CD4-positive, CD25-positive, alpha-beta regulatory T cell (primary cell): Measurements from ENCODE around the gene KCNQ2. TPM values are rescaled to one million over a fixed set of nuclear protein-coding genes. Genes with fewer than 3 reads are reported as not detected.

Experiments used
- ATAC-seq, 2 donors: fragments of 150-1000 bp; cut with Tn5 transposase; one replicate each; pipeline ENCODE4 v1.10.0; 2021; ENCODE audit warnings: low read depth in 2 of 2, moderate number of reproducible peaks in 2 of 2, moderate library complexity in 1 of 2
- DNase-seq, 3 donors: peaks; one replicate each; pipeline versions ENCODE4 v3.0.0 to v3.0.0-alpha.2; 2012 to 2022; ENCODE audit warnings: mixed read lengths in 1 of 3
- H3K27ac ChIP-seq: one replicate; pipeline ENCODE4 v1.7.0; 2013; ENCODE audit warnings: mild to moderate bottlenecking, low read length; ENCODE audit not compliant: insufficient read depth, poor library complexity, severe bottlenecking
- H3K27me3 ChIP-seq: one replicate; pipeline ENCODE4 v1.7.0; 2013; ENCODE audit warnings: low read length; ENCODE audit not compliant: control insufficient read depth, insufficient read depth
- H3K36me3 ChIP-seq: one replicate; pipeline ENCODE4 v1.7.0; 2013; ENCODE audit warnings: mild to moderate bottlenecking, low read length, moderate library complexity; ENCODE audit not compliant: control insufficient read depth, insufficient read depth
- H3K4me1 ChIP-seq: 2 replicates; pipeline ENCODE4 v1.7.0; 2013; ENCODE audit warnings: mild to moderate bottlenecking, low read length; ENCODE audit not compliant: insufficient read depth, control insufficient read depth, poor library complexity, severe bottlenecking
- H3K4me3 ChIP-seq: one replicate; pipeline ENCODE4 v1.7.0; 2013; ENCODE audit warnings: low read depth, mild to moderate bottlenecking, low read length, moderate library complexity
- H3K9me3 ChIP-seq, 2 experiments: 1 replicate in 1 of 2; 2 replicates in 1 of 2; pipeline ENCODE4 v1.7.0; 2013; ENCODE audit warnings: low read length in 2 of 2, mild to moderate bottlenecking in 1 of 2, moderate library complexity in 1 of 2; ENCODE audit not compliant: control insufficient read depth in 2 of 2
- H3K27ac Mint-ChIP-seq, 3 donors: one replicate each; pipeline ENCODE4 v1.8.0; 2020 to 2022; ENCODE audit warnings: mild to moderate bottlenecking in 3 of 3, mixed read lengths in 3 of 3, moderate library complexity in 2 of 3
- H3K27me3 Mint-ChIP-seq: one replicate; pipeline ENCODE4 v1.8.0; 2022; ENCODE audit warnings: mild to moderate bottlenecking, mixed read lengths
- H3K36me3 Mint-ChIP-seq: one replicate; pipeline ENCODE4 v1.8.0; 2020; ENCODE audit warnings: mixed read lengths
- H3K4me1 Mint-ChIP-seq, 4 donors: one replicate each; pipeline ENCODE4 v1.8.0; 2020 to 2022; ENCODE audit warnings: mixed read lengths in 4 of 4, mild to moderate bottlenecking in 1 of 4
- H3K4me3 Mint-ChIP-seq, 4 donors: one replicate each; pipeline ENCODE4 v1.8.0; 2020 to 2022; ENCODE audit warnings: mild to moderate bottlenecking in 4 of 4, mixed read lengths in 4 of 4, moderate library complexity in 3 of 4
- H3K9me3 Mint-ChIP-seq, 7 donors: one replicate each; pipeline ENCODE4 v1.8.0; 2020 to 2022; ENCODE audit warnings: mixed read lengths in 7 of 7, mild to moderate bottlenecking in 3 of 7, moderate library complexity in 2 of 7
- polyA plus RNA-seq, 4 donors: library from polyadenylated mRNA; unstranded; fragments of 300-500 nt; fragmentation: Illumina TruSeq; gene quantifications; one replicate each; pipeline ENCODE4 v1.2.3, GENCODE V29; 2021
- total RNA-seq: library from RNA; stranded (reverse); gene quantifications from one replicate; pipeline ENCODE4 v1.2.3, GENCODE V29; 2022

KCNQ2 gene
- total and polyA plus RNA-seq, 5 donors from 2014 or later = 0.77 to 1.1 (median 0.89) TPM; not detected in 2

- Mint-ChIP-seq H3K36me3 (no peaks in the 10 kb centered on the region), H3K4me3 (no peak overlapping the region), H3K9me3 (peaks cover 0 to 2% (median 0%) of the 10 kb centered on the region in 7 donors), H3K27me3 (peaks cover 8% of the 10 kb centered on the region), H3K4me1 (peaks cover 0 to 3% (median under 1%) of the 10 kb centered on the region in 4 donors), H3K27ac (no peak overlapping the region)
- Histone ChIP-seq H3K36me3 (no peaks in the 10 kb centered on the region), H3K9me3 (no peaks in the 10 kb centered on the region), H3K4me3 (no peak overlapping the region), H3K27me3 (no peaks in the 10 kb centered on the region), H3K4me1 (peaks cover 2% of the 10 kb centered on the region), H3K27ac (no peak overlapping the region)
- ATAC-seq (no peak), DNase-seq (no peak)
These were observed 109.9 kb downstream of the KCNQ2 start for GRCh38 chr20:63362436-63363009.

DNA sequence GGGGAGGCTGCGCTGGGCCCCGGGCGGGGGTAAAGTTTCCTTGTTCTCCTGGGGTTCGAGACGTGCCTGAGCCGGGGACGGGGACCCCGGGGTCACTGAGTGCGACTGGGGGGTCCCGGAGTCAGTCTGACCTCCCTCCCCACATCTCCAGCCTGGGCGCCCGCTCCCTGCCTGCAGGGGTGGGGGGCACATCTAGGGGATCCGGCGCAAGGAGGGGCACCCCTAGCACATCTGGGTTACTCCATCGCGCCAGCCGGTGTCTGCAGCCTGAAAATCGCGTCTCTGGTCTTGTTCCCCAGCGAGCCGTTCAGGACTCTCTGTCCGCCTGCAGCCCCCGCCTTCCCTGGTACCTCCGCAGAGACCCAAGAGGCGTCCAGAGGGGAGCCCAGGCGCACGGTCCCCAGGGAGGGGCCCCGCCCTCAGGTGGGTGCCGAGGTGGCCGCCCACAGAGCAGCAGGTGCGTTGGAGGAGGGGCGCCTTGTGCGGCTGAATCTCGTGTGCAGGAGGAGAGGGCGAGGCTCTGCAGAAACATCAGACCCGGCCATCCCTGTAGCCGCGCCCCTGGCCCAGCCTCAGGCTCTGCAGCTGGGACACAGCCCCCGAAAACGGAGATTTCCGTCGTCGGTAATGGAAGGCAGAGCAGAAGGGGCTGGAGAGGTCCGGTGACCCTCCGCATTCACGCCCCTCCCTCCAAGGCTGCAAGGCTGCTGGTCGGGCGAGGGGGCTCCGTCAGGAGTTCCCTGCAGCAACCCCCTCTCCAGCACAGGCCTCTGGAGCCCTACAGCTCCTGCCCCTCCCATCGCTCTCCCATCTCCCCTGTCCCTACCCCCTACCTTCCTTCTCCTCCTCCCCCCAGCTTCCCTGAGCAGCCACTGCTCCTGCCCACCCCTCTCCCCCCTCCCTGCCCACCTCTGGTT lies 110.7 kb downstream of the KCNQ2 start:
- ATAC-seq (no peak), DNase-seq (peak in 1 of 3 donors; percentile 7)
- Mint-ChIP-seq H3K27ac (no peak overlapping the region), H3K9me3 (peaks cover 0 to 2% (median 0%) of the 10 kb centered on the region in 7 donors), H3K4me1 (peaks cover 0 to 3% (median under 1%) of the 10 kb centered on the region in 4 donors), H3K36me3 (no peaks in the 10 kb centered on the region), H3K27me3 (peaks cover 8% of the 10 kb centered on the region), H3K4me3 (no peak overlapping the region)
- no peaks in the 10 kb centered on the region for H3K36me3 ChIP-seq
- no peak overlapping the region for H3K27ac ChIP-seq
- no peaks in the 10 kb centered on the region for H3K27me3 ChIP-seq
- no peak overlapping the region for H3K4me3 ChIP-seq
- peaks cover 2% of the 10 kb centered on the region for H3K4me1 ChIP-seq
- no peaks in the 10 kb centered on the region for H3K9me3 ChIP-seq

DNA sequence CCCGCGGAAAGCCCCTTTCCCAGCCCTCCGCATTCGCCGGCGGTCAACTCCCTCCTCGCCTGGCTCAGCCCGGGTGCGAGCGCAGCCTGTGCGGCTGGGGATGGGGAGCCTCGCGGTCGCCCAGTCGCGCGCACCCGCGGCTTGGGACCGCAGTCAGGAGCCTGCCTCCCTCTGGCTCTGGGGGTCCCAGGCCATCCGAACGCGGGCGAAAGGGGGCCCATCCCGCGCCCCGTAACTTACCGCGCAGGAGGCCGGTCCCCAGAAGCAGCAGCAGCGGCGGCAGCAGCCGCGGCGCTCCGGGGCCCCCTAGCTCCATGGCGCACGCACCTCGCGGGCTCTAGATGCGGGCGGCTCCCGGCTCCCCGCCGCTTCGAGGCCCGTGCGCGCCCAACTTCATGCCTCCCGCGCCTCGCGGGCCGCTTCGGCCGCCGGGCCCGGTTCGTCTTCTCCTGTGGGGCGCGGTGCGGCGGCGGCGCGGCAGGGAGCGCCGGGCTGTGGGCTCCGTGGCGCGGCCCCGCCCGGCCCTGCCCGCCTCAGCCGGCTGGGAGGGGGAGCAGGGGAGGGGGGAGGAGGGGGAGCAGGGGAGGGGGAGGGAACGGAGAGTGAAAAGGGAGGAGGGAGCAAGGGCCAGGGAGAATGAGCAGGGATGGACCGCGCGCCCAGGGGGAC lies 111.5 kb downstream of the KCNQ2 start, which contains the start of gene CHRNA4:
Gene CHRNA4, minus strand, starts transcription at position 500 of the 669 bp plus-strand sequence. Its CDS starts 184 bp downstream, at position 316.
- Histone ChIP-seq H3K4me3 (no peak within 1 kb of the TSS), H3K4me1 (peaks cover 2% of the 10 kb centered on the region), H3K27ac (no peak within 1 kb of the TSS), H3K27me3 (no peaks in the 10 kb centered on the region), H3K36me3 (no peaks in the 10 kb centered on the region), H3K9me3 (no peaks in the 10 kb centered on the region)
- Mint-ChIP-seq H3K36me3 (no peaks in the 10 kb centered on the region), H3K27me3 (peaks cover 8% of the 10 kb centered on the region), H3K4me1 (peaks cover 0 to 3% (median under 1%) of the 10 kb centered on the region in 4 donors), H3K9me3 (peaks cover 0 to 2% (median 0%) of the 10 kb centered on the region in 7 donors), H3K4me3 (no peak within 1 kb of the TSS), H3K27ac (no peak within 1 kb of the TSS)
- ATAC-seq = no peak
- DNase-seq = no peak

GRCh38 chr20:63359937-63360849 lies 112.3 kb downstream of the KCNQ2 start:
- H3K9me3 ChIP-seq = no peaks in the 10 kb centered on the region

DNA sequence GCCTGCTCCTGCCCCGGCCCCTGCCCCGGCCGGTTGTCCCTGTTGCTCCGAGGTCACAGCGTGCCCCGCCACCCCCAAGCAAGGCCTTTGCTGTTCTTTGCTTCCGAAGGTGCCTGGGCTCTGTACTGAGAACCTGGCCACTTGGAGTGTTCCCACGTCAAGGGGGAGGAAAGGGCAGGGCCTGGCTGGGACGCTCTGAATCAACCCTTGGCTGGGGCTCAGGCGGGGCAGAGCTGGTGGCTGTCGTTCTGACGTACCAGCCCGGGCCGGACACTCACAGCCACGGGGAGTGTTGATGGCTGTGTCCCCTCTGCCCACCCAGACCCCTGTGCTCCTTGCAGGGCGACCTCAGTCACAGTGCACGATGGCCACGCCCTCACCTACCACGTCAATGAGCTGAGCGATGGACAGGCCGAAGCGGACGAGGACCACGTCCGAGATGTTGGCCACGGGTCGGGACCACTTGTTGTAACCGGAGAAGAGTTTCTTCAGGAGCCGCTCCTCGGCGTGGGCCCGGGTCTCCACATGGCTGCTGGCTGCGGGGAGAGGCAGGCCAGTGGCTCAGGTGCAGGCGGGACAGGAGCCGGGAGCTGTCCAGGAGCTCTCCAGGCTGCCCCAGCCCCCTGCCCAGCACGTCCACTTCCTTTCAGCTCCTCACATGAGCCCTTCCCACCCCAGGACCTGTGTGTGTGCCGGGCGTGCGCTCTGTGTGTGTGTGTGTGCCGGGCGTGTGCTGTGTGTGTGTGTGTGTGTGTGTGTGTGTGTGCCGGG lies 113.1 kb downstream of the KCNQ2 start:
- no peaks in the 10 kb centered on the region for H3K9me3 ChIP-seq
- peaks cover 2% of the 10 kb centered on the region for H3K4me1 ChIP-seq
- no peaks in the 10 kb centered on the region for H3K27me3 ChIP-seq
- no peak overlapping the region for H3K27ac ChIP-seq
- no peaks in the 10 kb centered on the region for H3K36me3 Mint-ChIP-seq
- H3K4me3 ChIP-seq = no peak overlapping the region
- no peak overlapping the region for H3K27ac Mint-ChIP-seq
- peaks cover 0 to 2% (median 0%) of the 10 kb centered on the region in 7 donors for H3K9me3 Mint-ChIP-seq
- H3K27me3 Mint-ChIP-seq = peaks cover 8% of the 10 kb centered on the region
- peaks cover 0 to 3% (median under 1%) of the 10 kb centered on the region in 4 donors for H3K4me1 Mint-ChIP-seq
- H3K36me3 ChIP-seq = no peaks in the 10 kb centered on the region
- no peak for DNase-seq
- H3K4me3 Mint-ChIP-seq = no peak overlapping the region
- no peak for ATAC-seq

More at GRCh38 chr20:63359937-63360849, 112.3 kb downstream of the KCNQ2 start:
- no peak for ATAC-seq
- DNase-seq = no peak
- no peak overlapping the region for H3K4me3 ChIP-seq
- no peak overlapping the region for H3K4me3 Mint-ChIP-seq
- no peak overlapping the region for H3K27ac ChIP-seq
- peaks cover 0 to 3% (median under 1%) of the 10 kb centered on the region in 4 donors for H3K4me1 Mint-ChIP-seq
- no peaks in the 10 kb centered on the region for H3K36me3 Mint-ChIP-seq
- no peaks in the 10 kb centered on the region for H3K27me3 ChIP-seq
- H3K27me3 Mint-ChIP-seq = peaks cover 8% of the 10 kb centered on the region
- H3K27ac Mint-ChIP-seq = no peak overlapping the region
- peaks cover 0 to 2% (median 0%) of the 10 kb centered on the region in 7 donors for H3K9me3 Mint-ChIP-seq
- H3K36me3 ChIP-seq = no peaks in the 10 kb centered on the region
- H3K4me1 ChIP-seq = peaks cover 2% of the 10 kb centered on the region

GRCh38 chr20:63357921-63358905 lies 114.2 kb downstream of the KCNQ2 start:
- Histone ChIP-seq H3K36me3 (no peaks in the 10 kb centered on the region), H3K9me3 (no peaks in the 10 kb centered on the region), H3K4me1 (peaks cover 2% of the 10 kb centered on the region), H3K27ac (no peak overlapping the region), H3K27me3 (no peaks in the 10 kb centered on the region), H3K4me3 (no peak overlapping the region)
- H3K4me3 Mint-ChIP-seq = peak overlapping the region in 2 of 4 donors; percentile 27 to 35
- H3K27me3 Mint-ChIP-seq = peaks cover 8% of the 10 kb centered on the region
- H3K27ac Mint-ChIP-seq = no peak overlapping the region
- DNase-seq (no peak), ATAC-seq (no peak)
- no peaks in the 10 kb centered on the region for H3K36me3 Mint-ChIP-seq
- H3K9me3 Mint-ChIP-seq = peaks cover 0 to 2% (median 0%) of the 10 kb centered on the region in 7 donors
- H3K4me1 Mint-ChIP-seq = peaks cover 0 to 3% (median under 1%) of the 10 kb centered on the region in 4 donors
